ENCODE data around the gene NFIA. TPM values are rescaled to one million over a fixed set of nuclear protein-coding genes. Genes with fewer than 3 reads are reported as not detected.
"Not testable (repeated sequence)": the region's sequence is repeated elsewhere in the genome, so short reads cannot be mapped to it uniquely, and the experiment has no call there.

Gene NFIA
- total and polyA plus RNA-seq, 8 donors: 9.6 to 108 (median 37.2) TPM

DNA sequence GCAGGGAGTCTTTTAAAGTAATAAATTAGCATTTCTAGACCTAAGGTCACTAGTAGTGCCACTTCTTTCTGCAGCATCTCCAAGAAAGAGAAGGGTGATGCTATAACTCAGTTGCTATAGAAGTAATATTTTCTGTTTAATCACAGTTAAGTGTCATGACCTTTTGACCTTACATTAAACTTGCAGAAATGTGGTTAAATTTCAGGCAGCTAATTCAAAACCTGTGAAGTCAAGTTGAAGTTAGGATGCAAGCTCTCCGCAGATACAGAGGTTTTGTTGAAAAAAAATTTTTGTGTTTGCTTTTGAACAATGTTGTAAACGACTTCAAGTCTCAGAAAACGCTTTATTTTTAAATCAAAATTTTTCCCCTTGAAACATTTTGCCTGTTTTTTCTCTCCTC lies 193.9 kb downstream of the NFIA start:
- H3K27ac ChIP-seq: peak overlapping the region in 1 of 5 donors; percentile 63
- TF ChIP-seq POLR2AphosphoS5 (IDR thresholded peaks at IDR 0.05): no peak
- TF ChIP-seq POLR2A (IDR thresholded peaks at IDR 0.05): no peak
- TF ChIP-seq CTCF (IDR thresholded peaks at IDR 0.05): no peak
- no peak for TF ChIP-seq EP300 (IDR thresholded peaks at IDR 0.05)

DNA sequence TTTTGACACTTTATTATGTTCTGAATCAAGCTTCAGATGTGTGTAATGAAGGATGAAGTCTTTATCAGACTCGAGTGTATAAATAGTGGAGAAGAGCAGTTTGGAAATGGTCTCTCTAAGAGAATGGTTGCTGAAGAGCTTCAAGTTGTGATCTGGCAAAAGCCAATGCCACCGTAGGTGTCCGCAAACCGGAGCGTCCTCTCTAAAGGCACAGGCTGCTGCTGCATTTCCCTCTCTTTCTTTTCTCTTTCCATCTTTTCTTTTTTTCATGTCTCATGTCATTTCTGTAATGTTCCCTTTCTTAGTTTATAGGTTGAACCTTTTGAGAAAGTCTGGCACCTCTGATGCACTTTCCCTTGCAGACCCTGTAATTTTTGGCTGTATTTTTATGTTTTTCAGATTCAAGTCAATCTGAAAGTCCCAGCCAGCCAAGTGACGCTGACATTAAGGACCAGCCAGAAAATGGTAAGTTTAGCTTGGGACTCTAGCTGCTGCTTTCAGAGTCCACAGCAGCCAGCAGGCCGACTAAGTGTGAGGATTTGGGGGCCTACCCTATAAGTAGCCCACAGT lies 194.8 kb downstream of the NFIA start:
- Histone ChIP-seq H3K36me3 (no peaks in the 10 kb centered on the region), H3K9me3 (no peaks in the 10 kb centered on the region), H3K4me3 (no peak overlapping the region), H3K4me1 (peaks cover 0 to 27% (median 10%) of the 10 kb centered on the region in 4 donors), H3K27me3 (no peaks in the 10 kb centered on the region), H3K27ac (peak overlapping the region in 4 of 5 donors; percentile 45 to 63 (median 54))
- 51 to 81% (median 75%) methylated on average over 7 of the region's 7 CpGs for WGBS, 5 donors
- intact Hi-C loops (cut with DNase I; ENCODE audit: low total_unique reads): no loop called here
- DNase-seq: no peak
- no peak for TF ChIP-seq CTCF (IDR thresholded peaks at IDR 0.05)
- no peak for TF ChIP-seq POLR2A (IDR thresholded peaks at IDR 0.05)
- no peak for TF ChIP-seq EP300 (IDR thresholded peaks at IDR 0.05)
- no peak for TF ChIP-seq POLR2AphosphoS5 (IDR thresholded peaks at IDR 0.05)

More for the DNA sequence above, 193.9 kb downstream of the NFIA start:
- H3K9me3 ChIP-seq: no peaks in the 10 kb centered on the region
- peaks cover 0 to 31% (median 10%) of the 10 kb centered on the region in 4 donors for H3K4me1 ChIP-seq
- no peaks in the 10 kb centered on the region for H3K36me3 ChIP-seq
- DNase-seq: no peak
- 73 to 91% (median 88%) methylated on average over 3 of the region's 3 CpGs for WGBS, 5 donors
- no peak overlapping the region for H3K4me3 ChIP-seq
- intact Hi-C loops (cut with DNase I; ENCODE audit: low total_unique reads): no loop called here
- no peaks in the 10 kb centered on the region for H3K27me3 ChIP-seq

DNA sequence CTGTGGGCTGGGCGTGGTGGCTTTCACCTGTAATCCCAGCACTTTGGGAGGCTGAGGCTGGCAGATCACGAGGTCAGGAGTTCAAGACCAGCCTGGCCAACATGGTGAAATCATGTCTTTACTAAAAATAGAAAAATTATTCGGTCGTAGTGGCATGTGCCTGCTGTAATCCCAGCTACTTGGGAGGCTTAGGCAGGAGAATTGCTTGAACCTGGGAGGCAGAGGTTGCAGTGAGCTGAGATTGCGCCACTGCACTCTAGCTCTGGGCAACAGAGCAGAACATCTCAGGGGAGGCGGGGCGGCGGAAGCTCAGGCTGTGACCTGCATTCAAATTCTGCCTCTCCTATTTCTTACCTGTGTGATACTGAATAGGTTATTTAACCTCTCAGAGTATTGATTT lies 196.1 kb downstream of the NFIA start:
- Histone ChIP-seq H3K4me1 (peaks cover 0 to 24% (median 7%) of the 10 kb centered on the region in 4 donors), H3K27ac (peak overlapping the region in 4 of 5 donors; percentile 9 to 59 (median 24))
- H3K27me3 ChIP-seq; H3K4me3 ChIP-seq; H3K36me3 ChIP-seq; DNase-seq; intact Hi-C loops (cut with DNase I; ENCODE audit: low total_unique reads); H3K9me3 ChIP-seq: not testable (repeated sequence)
- 87 to 98% (median 93%) methylated on average over 8 of the region's 8 CpGs for WGBS, 5 donors

GRCh38 chr1:61278966-61279365 lies 196.6 kb downstream of the NFIA start:
- TF ChIP-seq CTCF (IDR thresholded peaks at IDR 0.05) (no peak), POLR2A (IDR thresholded peaks at IDR 0.05) (no peak), POLR2AphosphoS5 (IDR thresholded peaks at IDR 0.05) (no peak), EP300 (IDR thresholded peaks at IDR 0.05) (no peak)
- 38 to 71% (median 42%) methylated on average over 1 of the region's 1 CpG for WGBS, 5 donors
- H3K27ac ChIP-seq: peak overlapping the region in 2 of 5 donors; percentile 9 to 26
- H3K9me3 ChIP-seq: no peaks in the 10 kb centered on the region
- no peak overlapping the region for H3K4me3 ChIP-seq
- H3K27me3 ChIP-seq: no peaks in the 10 kb centered on the region
- intact Hi-C loops (cut with DNase I; ENCODE audit: low total_unique reads): no loop called here
- H3K36me3 ChIP-seq: no peaks in the 10 kb centered on the region
- DNase-seq: no peak
- H3K4me1 ChIP-seq: peaks cover 0 to 23% (median 5%) of the 10 kb centered on the region in 4 donors

DNA sequence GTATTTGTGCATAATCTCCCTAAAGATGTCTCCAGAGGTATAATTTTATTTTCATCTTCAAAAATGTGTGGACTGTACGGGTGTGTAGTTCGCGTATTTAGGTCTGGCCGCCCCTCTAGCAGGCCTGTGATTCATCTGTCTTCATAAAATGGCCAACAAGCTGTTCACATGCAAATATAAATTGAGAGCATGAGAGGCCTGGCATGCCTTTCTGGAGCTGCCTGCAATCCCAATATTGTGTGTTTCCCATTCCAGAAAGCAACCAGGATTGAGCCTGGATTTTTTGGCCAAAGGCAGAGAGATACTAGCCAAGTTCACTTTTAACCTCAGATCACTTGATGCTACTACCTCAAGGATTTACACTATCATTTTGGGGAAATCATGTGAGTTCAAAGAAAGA lies 197.2 kb downstream of the NFIA start:
- 73 to 93% (median 75%) methylated on average over 4 of the region's 4 CpGs for WGBS, 5 donors
- intact Hi-C loops (cut with DNase I; ENCODE audit: low total_unique reads): no loop called here
- Histone ChIP-seq H3K4me1 (peaks cover 0 to 23% (median 5%) of the 10 kb centered on the region in 4 donors), H3K27ac (peak overlapping the region in 3 of 5 donors; percentile 9 to 23 (median 22)), H3K27me3 (no peaks in the 10 kb centered on the region), H3K36me3 (no peaks in the 10 kb centered on the region), H3K9me3 (no peaks in the 10 kb centered on the region), H3K4me3 (no peak overlapping the region)
- peak in 1 of 2 donors; percentile 36 for DNase-seq
- TF ChIP-seq POLR2A (IDR thresholded peaks at IDR 0.05) (no peak), CTCF (IDR thresholded peaks at IDR 0.05) (no peak), EP300 (IDR thresholded peaks at IDR 0.05) (no peak), POLR2AphosphoS5 (IDR thresholded peaks at IDR 0.05) (no peak)
